Keratinocyte (primary cell): ENCODE data around the gene WT1. TPM values are rescaled to one million over a fixed set of nuclear protein-coding genes. Genes with fewer than 3 reads are reported as not detected.

Experiments used
- DNase-seq: peaks from one replicate; pipeline ENCODE4 v3.0.0-alpha.2; 2011; ENCODE audit warnings: low read depth, missing footprints, low spot score
- FAIRE-seq: peaks from 2 replicates; lab custom pipeline; 2011; peaks lifted over from hg19 to GRCh38; lab: Jason Lieb, UNC
- H2AFZ ChIP-seq: 2 replicates; pipeline ENCODE4 v1.6.0; 2012; ENCODE audit warnings: low read length, control low read depth, inconsistent platforms; ENCODE audit not compliant: control insufficient read depth
- H3K27ac ChIP-seq: 2 replicates; pipeline ENCODE4 v1.5.1; 2011; ENCODE audit warnings: low read length; ENCODE audit not compliant: control insufficient read depth, insufficient read depth
- H3K27me3 ChIP-seq: 3 replicates; pipeline ENCODE4 v1.6.0; 2011; ENCODE audit warnings: low read length; ENCODE audit not compliant: control insufficient read depth, insufficient read depth; ENCODE audit errors: extremely low read depth
- H3K36me3 ChIP-seq, 2 experiments: 2 replicates in 1 of 2; 3 replicates in 1 of 2; pipeline ENCODE4 v1.5.1; 2011; ENCODE audit warnings: low read length in 2 of 2, mild to moderate bottlenecking in 1 of 2; ENCODE audit not compliant: control insufficient read depth in 2 of 2, insufficient read depth in 2 of 2; ENCODE audit errors: extremely low read depth in 1 of 2
- H3K4me1 ChIP-seq: 3 replicates; pipeline ENCODE4 v1.5.1; 2011; ENCODE audit warnings: low read length; ENCODE audit not compliant: control insufficient read depth, insufficient read depth; ENCODE audit errors: extremely low read depth
- H3K4me2 ChIP-seq: 3 replicates; pipeline ENCODE4 v1.6.0; 2011; ENCODE audit warnings: low read depth, low read length; ENCODE audit not compliant: control insufficient read depth, insufficient read depth; ENCODE audit errors: extremely low read depth
- H3K4me3 ChIP-seq, 3 experiments: fragments of 200-600 bp in 1 of 3; sonication (generic) in 1 of 3; 2 replicates in 2 of 3; 3 replicates in 1 of 3; pipeline ENCODE4 v1.5.1; 2011 to 2016; ENCODE audit warnings: low read length in 3 of 3, mild to moderate bottlenecking in 3 of 3, control low read depth in 2 of 3, inconsistent platforms in 1 of 3, low read depth in 1 of 3, mixed read lengths in 1 of 3, mixed run types in 1 of 3, moderate library complexity in 1 of 3; ENCODE audit not compliant: control insufficient read depth in 2 of 3, insufficient read depth in 2 of 3; ENCODE audit errors: extremely low read depth in 1 of 3
- H3K79me2 ChIP-seq: 2 replicates; pipeline ENCODE4 v1.6.0; 2012; ENCODE audit warnings: low read length; ENCODE audit not compliant: control insufficient read depth, insufficient read depth
- H3K9ac ChIP-seq: 3 replicates; pipeline ENCODE4 v1.6.0; 2011; ENCODE audit warnings: low read length; ENCODE audit not compliant: control insufficient read depth, insufficient read depth; ENCODE audit errors: extremely low read depth
- H3K9me1 ChIP-seq: 3 replicates; pipeline ENCODE4 v1.6.0; 2011; ENCODE audit warnings: low read length; ENCODE audit not compliant: control insufficient read depth, insufficient read depth; ENCODE audit errors: extremely low read depth
- H3K9me3 ChIP-seq: 2 replicates; pipeline ENCODE4 v1.5.1; 2012; ENCODE audit warnings: low read depth, low read length; ENCODE audit not compliant: control insufficient read depth
- H4K20me1 ChIP-seq: 3 replicates; pipeline ENCODE4 v1.6.0; 2011; ENCODE audit warnings: low read length; ENCODE audit not compliant: control insufficient read depth, insufficient read depth; ENCODE audit errors: extremely low read depth
- CTCF ChIP-seq, 3 experiments: IDR thresholded peaks in 1 of 3; conservative IDR thresholded peaks in 1 of 3; optimal IDR thresholded peaks in 1 of 3; 2 replicates in 2 of 3; 3 replicates in 1 of 3; pipeline versions ENCODE3 to v1.5.1; 2011; ENCODE audit warnings: low read length in 3 of 3, mild to moderate bottlenecking in 3 of 3, moderate library complexity in 2 of 3, control low read depth in 1 of 3, inconsistent platforms in 1 of 3; ENCODE audit not compliant: insufficient read depth in 2 of 3; ENCODE audit errors: extremely low read depth in 1 of 3
- EZH2 ChIP-seq: IDR thresholded peaks from one replicate; pipeline ENCODE4 v1.6.1; 2012; ENCODE audit warnings: inconsistent platforms, mild to moderate bottlenecking, low read length, moderate library complexity
- dilution Hi-C: fragments of 300-500 bp; cut with MboI; formaldehyde crosslinking; loops from one replicate; pipeline ENCODE4 v1.7.0; 2020; ENCODE audit warnings: low sequenced_read_pairs; ENCODE audit not compliant: extremely low pct_ligation_motif_present
- polyA plus RNA-seq, 5 experiments: library from polyadenylated mRNA; depleted of rRNA in 3 of 5; stranded (reverse) in 3 of 5; stranded (forward) in 1 of 5; unstranded in 1 of 5; fragments of >200 nt; gene quantifications; 1 replicate in 1 of 5; 2 replicates in 3 of 5; 3 replicates in 1 of 5; pipeline versions ENCODE4 v1.2.1 to v1.2.3, GENCODE V29; 2011 to 2012; ENCODE audit warnings: missing spikeins in 2 of 5, low read depth in 1 of 5, low replicate concordance in 1 of 5

The WT1 gene
- polyA plus RNA-seq, 1 donor (not counting 4 experiments of a cell fraction or from before 2014, with no cell fraction given): not detected

GRCh38 chr11:32439501-32440210 lies 4.3 kb upstream of the WT1 start:
- no peaks in the 10 kb centered on the region for H4K20me1 ChIP-seq
- no peak overlapping the region for H3K4me3 ChIP-seq
- H3K9ac ChIP-seq: no peak overlapping the region
- no peaks in the 10 kb centered on the region for H3K36me3 ChIP-seq
- dilution Hi-C loops: no loop called here
- H3K9me1 ChIP-seq: no peaks in the 10 kb centered on the region
- no peak overlapping the region for H3K27ac ChIP-seq
- H3K4me1 ChIP-seq: no peaks in the 10 kb centered on the region
- peaks cover 76% of the 10 kb centered on the region for H3K27me3 ChIP-seq
- no peak overlapping the region for H2AFZ ChIP-seq
- peaks cover 2% of the 10 kb centered on the region for H3K9me3 ChIP-seq
- TF ChIP-seq EZH2 (no peak), CTCF (optimal IDR thresholded peaks at IDR 0.05 in 1 of 3, IDR thresholded peaks at IDR 0.05 in 1 of 3, conservative IDR thresholded peaks at IDR 0.05 in 1 of 3; ENCODE audit: extremely low read depth in 1 of 3, insufficient read depth in 2 of 3, low read length in 3 of 3) (no peak)
- H3K4me2 ChIP-seq: no peak overlapping the region
- H3K79me2 ChIP-seq: no peaks in the 10 kb centered on the region
- DNase-seq: no peak
- no peak for FAIRE-seq

- TF ChIP-seq CTCF (optimal IDR thresholded peaks at IDR 0.05 in 1 of 3, IDR thresholded peaks at IDR 0.05 in 1 of 3, conservative IDR thresholded peaks at IDR 0.05 in 1 of 3; ENCODE audit: extremely low read depth in 1 of 3, insufficient read depth in 2 of 3, low read length in 3 of 3) (no peak), EZH2 (no peak)
- dilution Hi-C loops: no loop called here
- H3K27me3 ChIP-seq: peaks cover 82% of the 10 kb centered on the region
Measured at GRCh38 chr11:32438866-32439489, 3.6 kb upstream of the WT1 start.

More at GRCh38 chr11:32438866-32439489, 3.6 kb upstream of the WT1 start:
- Histone ChIP-seq H3K9me1 (no peaks in the 10 kb centered on the region), H3K79me2 (no peaks in the 10 kb centered on the region), H3K4me2 (no peak overlapping the region), H3K9me3 (peaks cover 2% of the 10 kb centered on the region), H2AFZ (no peak overlapping the region), H3K9ac (no peak overlapping the region), H4K20me1 (no peaks in the 10 kb centered on the region), H3K27ac (no peak overlapping the region), H3K4me1 (no peaks in the 10 kb centered on the region), H3K36me3 (no peaks in the 10 kb centered on the region), H3K4me3 (no peak overlapping the region)
- FAIRE-seq: no peak
- no peak for DNase-seq
